Glutamatergic neuron (in vitro differentiated cells): ENCODE data around the gene PALLD. TPM values are rescaled to one million over a fixed set of nuclear protein-coding genes. Genes with fewer than 3 reads are reported as not detected.

Source experiments
- DNase-seq: peaks from one replicate; pipeline ENCODE4 v3.0.0; 2022
- H3K27ac Mint-ChIP-seq: one replicate; pipeline ENCODE4 v1.8.0; 2020; ENCODE audit warnings: mild to moderate bottlenecking, mixed read lengths, inconsistent platforms; ENCODE audit not compliant: unreplicated experiment
- H3K27me3 Mint-ChIP-seq: one replicate; pipeline ENCODE4 v1.8.0; 2020; ENCODE audit warnings: mild to moderate bottlenecking, moderate library complexity, mixed read lengths, inconsistent platforms; ENCODE audit not compliant: unreplicated experiment
- H3K36me3 Mint-ChIP-seq: one replicate; pipeline ENCODE4 v1.8.0; 2020; ENCODE audit warnings: mild to moderate bottlenecking, mixed read lengths, inconsistent platforms; ENCODE audit not compliant: unreplicated experiment
- H3K4me1 Mint-ChIP-seq: one replicate; pipeline ENCODE4 v1.8.0; 2020; ENCODE audit warnings: mild to moderate bottlenecking, low read depth, mixed read lengths, inconsistent platforms; ENCODE audit not compliant: unreplicated experiment
- H3K4me3 Mint-ChIP-seq: one replicate; pipeline ENCODE4 v1.8.0; 2020; ENCODE audit warnings: mild to moderate bottlenecking, mixed read lengths, inconsistent platforms; ENCODE audit not compliant: unreplicated experiment
- H3K9me3 Mint-ChIP-seq: one replicate; pipeline ENCODE4 v1.8.0; 2020; ENCODE audit warnings: mild to moderate bottlenecking, moderate library complexity, mixed read lengths, inconsistent platforms; ENCODE audit not compliant: unreplicated experiment
- total RNA-seq: library from RNA; stranded (reverse); fragmentation: NEBNext Ultra II Directional; extraction: Animal tissue kit (Norgen Biotek cat#: 25700); gene quantifications from one replicate; pipeline ENCODE4 v1.2.1, GENCODE V29; 2021; ENCODE audit not compliant: unreplicated experiment
- TF ChIP-seq, protein P1 (sequence below): fragments of 200-600 bp; sonication (generic); IDR thresholded peaks from one replicate; pipeline ENCODE4 v1.5.0; 2021; ENCODE audit not compliant: partially characterized antibody, unreplicated experiment

Gene PALLD
- total RNA-seq, 1 donor from 2014 or later, result 37.5 TPM

DNA sequence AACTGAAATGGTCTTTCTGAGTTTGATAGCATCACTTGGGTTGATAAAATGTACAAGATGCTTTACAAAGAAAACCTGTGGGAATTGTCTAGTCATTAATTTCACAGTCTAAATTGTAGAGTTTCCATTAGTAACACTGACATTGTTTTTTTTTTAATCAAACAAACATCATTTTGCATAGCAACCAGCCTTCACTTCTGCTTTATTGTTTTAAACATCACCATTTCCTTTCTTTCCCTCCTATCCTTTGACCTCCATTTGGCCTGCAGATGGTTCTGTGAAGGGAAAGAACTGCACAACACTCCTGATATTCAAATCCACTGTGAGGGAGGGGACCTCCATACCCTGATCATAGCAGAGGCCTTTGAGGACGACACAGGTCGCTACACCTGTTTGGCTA lies 171.1 kb downstream of the PALLD start:
- TF ChIP-seq, protein P1, sequence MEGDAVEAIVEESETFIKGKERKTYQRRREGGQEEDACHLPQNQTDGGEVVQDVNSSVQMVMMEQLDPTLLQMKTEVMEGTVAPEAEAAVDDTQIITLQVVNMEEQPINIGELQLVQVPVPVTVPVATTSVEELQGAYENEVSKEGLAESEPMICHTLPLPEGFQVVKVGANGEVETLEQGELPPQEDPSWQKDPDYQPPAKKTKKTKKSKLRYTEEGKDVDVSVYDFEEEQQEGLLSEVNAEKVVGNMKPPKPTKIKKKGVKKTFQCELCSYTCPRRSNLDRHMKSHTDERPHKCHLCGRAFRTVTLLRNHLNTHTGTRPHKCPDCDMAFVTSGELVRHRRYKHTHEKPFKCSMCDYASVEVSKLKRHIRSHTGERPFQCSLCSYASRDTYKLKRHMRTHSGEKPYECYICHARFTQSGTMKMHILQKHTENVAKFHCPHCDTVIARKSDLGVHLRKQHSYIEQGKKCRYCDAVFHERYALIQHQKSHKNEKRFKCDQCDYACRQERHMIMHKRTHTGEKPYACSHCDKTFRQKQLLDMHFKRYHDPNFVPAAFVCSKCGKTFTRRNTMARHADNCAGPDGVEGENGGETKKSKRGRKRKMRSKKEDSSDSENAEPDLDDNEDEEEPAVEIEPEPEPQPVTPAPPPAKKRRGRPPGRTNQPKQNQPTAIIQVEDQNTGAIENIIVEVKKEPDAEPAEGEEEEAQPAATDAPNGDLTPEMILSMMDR, result no peak
- H3K27me3 Mint-ChIP-seq, result peaks cover 1% of the 10 kb centered on the region
- H3K4me1 Mint-ChIP-seq, result peaks cover 6% of the 10 kb centered on the region
- DNase-seq, result no peak
- H3K36me3 Mint-ChIP-seq, result no peaks in the 10 kb centered on the region
- H3K27ac Mint-ChIP-seq, result no peak overlapping the region
- H3K9me3 Mint-ChIP-seq, result no peaks in the 10 kb centered on the region
- no peak overlapping the region for H3K4me3 Mint-ChIP-seq

DNA sequence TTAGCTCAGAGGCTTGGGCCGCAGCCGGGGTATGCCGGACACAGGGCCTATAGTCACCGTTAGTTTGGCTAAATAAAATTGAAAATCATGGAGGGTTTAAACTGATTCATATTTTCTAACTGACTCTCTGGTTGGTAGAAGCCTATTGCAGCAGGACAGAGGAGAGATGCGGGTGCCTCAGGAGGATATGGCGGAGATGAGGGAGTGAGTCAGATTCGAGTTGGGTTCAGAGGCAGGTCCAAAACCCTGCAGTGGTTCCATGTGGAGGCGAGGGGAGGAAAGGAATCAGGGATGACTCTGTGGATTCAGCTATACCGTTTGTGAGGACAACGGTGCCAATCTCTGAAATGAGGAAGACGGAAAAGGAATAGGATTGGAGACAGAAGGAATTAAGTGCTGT lies 176.6 kb downstream of the PALLD start:
- Mint-ChIP-seq H3K27me3 (no peaks in the 10 kb centered on the region), H3K27ac (no peak overlapping the region), H3K4me3 (no peak overlapping the region), H3K4me1 (no peaks in the 10 kb centered on the region), H3K9me3 (no peaks in the 10 kb centered on the region), H3K36me3 (no peaks in the 10 kb centered on the region)
- TF ChIP-seq, protein P1, result no peak
- DNase-seq, result no peak

DNA sequence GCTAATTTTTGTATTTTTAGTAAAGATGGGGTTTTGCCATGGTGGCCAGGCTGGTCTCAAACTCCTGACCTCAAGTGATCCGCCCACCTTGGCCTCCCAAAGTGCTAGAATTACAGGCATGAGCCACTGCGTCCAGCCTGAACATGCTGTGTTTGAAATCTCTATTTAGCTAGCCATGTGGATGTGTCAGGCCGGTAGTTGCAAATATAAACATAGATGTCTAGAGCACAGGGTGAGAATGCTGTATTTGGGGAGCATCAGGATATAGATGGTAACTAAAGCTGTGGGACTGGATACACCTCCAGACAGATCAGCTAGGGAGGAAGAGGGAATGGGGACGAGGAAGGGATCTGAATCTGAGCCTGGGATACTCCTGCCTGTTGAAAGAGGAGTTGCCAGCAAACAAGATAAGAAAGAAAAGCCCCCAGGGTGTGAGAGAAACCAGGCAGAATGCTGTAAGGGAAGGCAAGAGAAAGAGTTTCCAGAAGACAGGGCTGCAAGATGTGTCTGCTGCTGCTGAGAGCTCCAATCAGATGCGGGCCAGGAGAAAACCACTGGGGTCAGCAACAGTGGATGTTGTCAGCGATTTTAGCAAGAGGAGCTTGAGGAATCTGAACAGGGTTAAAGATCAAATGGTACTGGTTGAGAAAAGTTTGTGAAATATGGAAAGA lies 177.4 kb downstream of the PALLD start:
- TF ChIP-seq, protein P1, result no peak
- H3K27ac Mint-ChIP-seq, result no peak overlapping the region
- H3K4me3 Mint-ChIP-seq, result no peak overlapping the region
- no peaks in the 10 kb centered on the region for H3K36me3 Mint-ChIP-seq
- DNase-seq, result no peak
- no peaks in the 10 kb centered on the region for H3K4me1 Mint-ChIP-seq
- no peaks in the 10 kb centered on the region for H3K9me3 Mint-ChIP-seq
- no peaks in the 10 kb centered on the region for H3K27me3 Mint-ChIP-seq

DNA sequence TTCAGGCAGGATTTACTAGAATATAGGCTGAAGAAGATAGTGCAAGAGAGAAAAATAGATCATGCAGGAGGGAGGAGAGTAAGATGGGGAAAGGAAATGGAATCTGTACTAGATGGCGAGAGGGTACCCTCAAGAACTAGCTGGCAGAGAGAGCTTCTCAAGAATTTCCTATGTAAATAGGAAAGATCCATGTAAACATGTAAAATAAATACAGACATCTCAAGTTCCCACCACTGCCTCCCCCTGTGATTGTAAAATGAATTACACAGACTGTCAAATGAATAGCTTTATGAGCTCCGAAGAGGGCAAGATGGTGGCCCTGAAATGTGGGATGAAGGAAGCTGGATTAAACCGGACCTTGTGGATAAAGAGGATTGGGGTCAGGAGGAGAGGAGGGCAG lies 178.0 kb downstream of the PALLD start:
- no peaks in the 10 kb centered on the region for H3K27me3 Mint-ChIP-seq
- H3K4me3 Mint-ChIP-seq, result no peak overlapping the region
- H3K4me1 Mint-ChIP-seq, result no peaks in the 10 kb centered on the region
- H3K9me3 Mint-ChIP-seq, result no peaks in the 10 kb centered on the region
- TF ChIP-seq, protein P1, result no peak
- H3K36me3 Mint-ChIP-seq, result no peaks in the 10 kb centered on the region
- H3K27ac Mint-ChIP-seq, result no peak overlapping the region
- DNase-seq, result no peak

DNA sequence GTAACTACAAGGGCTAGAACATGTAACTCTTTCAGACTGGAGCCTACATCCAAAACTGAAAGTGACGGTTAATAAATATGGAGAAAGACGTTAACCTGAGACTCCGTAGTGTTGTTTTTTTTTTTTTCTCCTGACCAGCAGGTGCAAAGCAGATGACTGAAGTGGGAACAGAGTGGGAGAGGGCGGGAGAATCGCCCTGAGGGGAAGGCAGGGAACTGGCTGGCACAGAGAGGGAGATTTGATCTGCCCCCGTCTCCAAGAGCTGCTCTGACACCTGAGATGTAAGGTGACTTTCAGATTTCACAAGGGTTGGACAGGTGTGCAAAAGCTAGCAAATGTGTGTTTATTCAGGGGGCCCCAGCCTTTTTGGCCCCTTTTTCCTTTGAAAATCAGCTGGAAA lies 180.2 kb downstream of the PALLD start:
- H3K4me3 Mint-ChIP-seq, result no peak overlapping the region
- DNase-seq, result no peak
- TF ChIP-seq, protein P1, result no peak
- H3K27ac Mint-ChIP-seq, result no peak overlapping the region
- no peaks in the 10 kb centered on the region for H3K36me3 Mint-ChIP-seq
- H3K27me3 Mint-ChIP-seq, result no peaks in the 10 kb centered on the region
- no peaks in the 10 kb centered on the region for H3K4me1 Mint-ChIP-seq
- no peaks in the 10 kb centered on the region for H3K9me3 Mint-ChIP-seq
